GM18517 (cell line): ENCODE measurements around the gene DRC7.
"Not testable (repeated sequence)": the region's sequence is repeated elsewhere in the genome, so short reads cannot be mapped to it uniquely, and the experiment has no call there.

Experiments used
- ATAC-seq: cut with Tn5 transposase; IDR thresholded peaks from one replicate; pipeline ENCODE4 v1.9.1; 2021; ENCODE audit warnings: mild to moderate bottlenecking, moderate library complexity; ENCODE audit not compliant: unreplicated experiment

The DRC7 gene

GRCh38 chr16:57658878-57659674 lies 35.5 kb upstream of the DRC7 start:
- no peak for ATAC-seq

GRCh38 chr16:57660715-57661463 lies 33.7 kb upstream of the DRC7 start:
- ATAC-seq: no peak

- ATAC-seq: no peak
Measured at GRCh38 chr16:57661510-57661909, 33.1 kb upstream of the DRC7 start.

DNA sequence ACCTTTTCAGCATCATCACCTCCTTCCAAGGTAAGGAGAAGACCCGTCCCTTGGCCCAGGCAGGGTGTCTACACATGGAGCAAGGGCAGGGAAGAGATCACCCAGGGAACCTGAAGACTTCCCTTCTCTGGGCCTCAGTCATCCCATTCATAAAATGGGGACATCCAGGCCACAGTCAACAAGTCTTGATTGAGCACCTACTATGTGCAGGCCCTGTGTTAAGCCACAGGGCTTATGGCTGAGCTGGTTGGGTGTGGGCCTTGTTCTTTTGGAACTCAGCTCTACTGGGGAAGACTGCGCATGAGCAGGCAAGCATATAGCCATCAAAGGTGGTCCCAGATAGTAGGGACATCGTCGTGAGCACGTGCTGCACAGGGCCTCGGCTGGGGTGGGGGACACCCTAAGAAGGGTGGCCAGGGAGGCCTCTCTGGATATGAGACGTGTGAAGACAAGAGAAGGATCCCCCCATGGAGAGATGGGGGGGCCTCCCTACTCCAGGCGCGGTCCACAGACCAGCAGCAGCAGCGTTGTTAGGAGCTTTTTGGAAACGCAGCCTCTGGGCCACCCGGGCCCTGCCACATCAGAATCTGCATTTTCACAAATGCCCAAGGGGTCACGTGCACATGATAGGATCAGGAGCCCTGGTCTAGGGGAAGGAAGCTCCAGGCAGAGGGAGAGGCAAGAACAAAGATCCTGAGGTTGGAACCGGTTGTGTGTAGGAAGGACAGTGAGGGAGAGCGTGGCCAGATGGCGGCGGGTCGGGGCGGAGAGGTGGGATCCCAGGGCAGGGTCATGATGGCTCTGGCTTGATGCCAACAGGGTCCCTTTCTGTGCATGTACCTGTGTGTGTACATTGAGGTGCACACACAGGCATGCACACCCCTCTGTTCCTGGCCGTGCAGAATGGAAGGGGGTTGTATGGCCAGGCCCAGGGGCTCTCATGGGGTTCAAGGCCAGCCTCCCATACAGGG lies 32.4 kb upstream of the DRC7 start:
- ATAC-seq: no peak

DNA sequence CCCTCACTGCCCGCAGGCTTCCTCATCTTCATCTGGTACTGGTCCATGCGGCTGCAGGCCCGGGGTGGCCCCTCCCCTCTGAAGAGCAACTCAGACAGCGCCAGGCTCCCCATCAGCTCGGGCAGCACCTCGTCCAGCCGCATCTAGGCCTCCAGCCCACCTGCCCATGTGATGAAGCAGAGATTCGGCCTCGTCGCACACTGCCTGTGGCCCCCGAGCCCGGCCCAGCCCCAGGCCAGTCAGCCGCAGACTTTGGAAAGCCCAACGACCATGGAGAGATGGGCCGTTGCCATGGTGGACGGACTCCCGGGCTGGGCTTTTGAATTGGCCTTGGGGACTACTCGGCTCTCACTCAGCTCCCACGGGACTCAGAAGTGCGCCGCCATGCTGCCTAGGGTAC lies 31.2 kb upstream of the DRC7 start:
- no peak for ATAC-seq

DNA sequence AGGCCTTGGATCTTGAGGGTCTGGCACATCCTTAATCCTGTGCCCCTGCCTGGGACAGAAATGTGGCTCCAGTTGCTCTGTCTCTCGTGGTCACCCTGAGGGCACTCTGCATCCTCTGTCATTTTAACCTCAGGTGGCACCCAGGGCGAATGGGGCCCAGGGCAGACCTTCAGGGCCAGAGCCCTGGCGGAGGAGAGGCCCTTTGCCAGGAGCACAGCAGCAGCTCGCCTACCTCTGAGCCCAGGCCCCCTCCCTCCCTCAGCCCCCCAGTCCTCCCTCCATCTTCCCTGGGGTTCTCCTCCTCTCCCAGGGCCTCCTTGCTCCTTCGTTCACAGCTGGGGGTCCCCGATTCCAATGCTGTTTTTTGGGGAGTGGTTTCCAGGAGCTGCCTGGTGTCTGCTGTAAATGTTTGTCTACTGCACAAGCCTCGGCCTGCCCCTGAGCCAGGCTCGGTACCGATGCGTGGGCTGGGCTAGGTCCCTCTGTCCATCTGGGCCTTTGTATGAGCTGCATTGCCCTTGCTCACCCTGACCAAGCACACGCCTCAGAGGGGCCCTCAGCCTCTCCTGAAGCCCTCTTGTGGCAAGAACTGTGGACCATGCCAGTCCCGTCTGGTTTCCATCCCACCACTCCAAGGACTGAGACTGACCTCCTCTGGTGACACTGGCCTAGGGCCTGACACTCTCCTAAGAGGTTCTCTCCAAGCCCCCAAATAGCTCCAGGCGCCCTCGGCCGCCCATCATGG lies 30.5 kb upstream of the DRC7 start:
- ATAC-seq: no peak

GRCh38 chr16:57664662-57665025 lies 30.0 kb upstream of the DRC7 start:
- no peak for ATAC-seq

DNA sequence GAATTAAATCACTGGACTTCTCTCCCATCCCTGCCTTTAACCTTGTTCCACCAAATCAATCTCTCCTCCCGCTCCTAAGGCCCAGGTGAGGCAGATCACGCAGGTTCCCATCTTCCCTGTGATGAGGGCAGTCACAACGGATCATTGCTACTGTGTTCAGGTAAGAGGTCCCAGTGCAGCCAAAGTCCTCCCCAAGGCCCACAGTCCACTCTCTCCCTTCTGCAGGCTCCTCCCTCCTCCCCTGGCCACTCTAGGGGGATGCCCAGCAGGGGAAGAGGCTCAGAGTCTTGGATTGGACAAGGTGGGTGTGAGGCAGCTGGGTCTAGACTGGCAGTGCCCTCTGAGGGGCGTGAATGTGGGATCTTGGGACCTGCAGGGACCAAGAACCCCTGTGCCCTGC lies 29.1 kb upstream of the DRC7 start:
- ATAC-seq: no peak

DNA sequence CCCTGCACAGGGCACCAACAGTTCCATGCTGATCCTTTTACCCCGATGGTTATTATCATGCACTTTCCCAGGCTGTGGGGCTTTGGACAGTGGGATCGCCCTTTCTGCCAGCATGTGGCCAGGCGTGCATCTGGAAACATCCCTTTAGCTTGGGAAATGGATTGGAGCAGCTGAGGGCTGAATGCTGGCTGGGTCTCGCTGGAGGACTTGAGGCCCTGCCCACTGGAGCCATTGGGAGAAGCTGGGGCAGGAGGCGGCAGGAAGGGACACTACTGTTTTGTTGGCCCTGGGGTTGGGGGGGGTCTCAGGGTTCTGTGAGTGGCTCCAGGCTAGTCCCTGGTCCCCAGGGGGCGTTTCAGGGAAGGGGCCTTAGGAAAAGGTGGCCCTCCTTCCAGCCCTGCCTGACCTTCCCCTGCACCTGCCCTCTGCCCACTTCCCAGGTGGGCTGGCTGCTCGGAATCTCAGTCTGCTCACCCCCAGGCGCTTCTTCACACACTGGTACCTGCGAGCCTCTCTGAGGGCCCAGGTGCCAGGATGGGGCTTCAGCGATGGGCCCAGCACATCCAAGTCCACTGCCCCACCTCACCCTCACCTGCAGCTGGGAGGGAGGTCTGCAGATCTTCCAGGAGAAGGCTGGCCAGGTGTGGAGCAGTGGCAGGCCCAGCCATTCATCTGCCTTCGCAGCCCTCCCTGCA lies 28.1 kb upstream of the DRC7 start:
- no peak for ATAC-seq

GRCh38 chr16:57667048-57667525 lies 27.5 kb upstream of the DRC7 start:
- ATAC-seq: no peak

DNA sequence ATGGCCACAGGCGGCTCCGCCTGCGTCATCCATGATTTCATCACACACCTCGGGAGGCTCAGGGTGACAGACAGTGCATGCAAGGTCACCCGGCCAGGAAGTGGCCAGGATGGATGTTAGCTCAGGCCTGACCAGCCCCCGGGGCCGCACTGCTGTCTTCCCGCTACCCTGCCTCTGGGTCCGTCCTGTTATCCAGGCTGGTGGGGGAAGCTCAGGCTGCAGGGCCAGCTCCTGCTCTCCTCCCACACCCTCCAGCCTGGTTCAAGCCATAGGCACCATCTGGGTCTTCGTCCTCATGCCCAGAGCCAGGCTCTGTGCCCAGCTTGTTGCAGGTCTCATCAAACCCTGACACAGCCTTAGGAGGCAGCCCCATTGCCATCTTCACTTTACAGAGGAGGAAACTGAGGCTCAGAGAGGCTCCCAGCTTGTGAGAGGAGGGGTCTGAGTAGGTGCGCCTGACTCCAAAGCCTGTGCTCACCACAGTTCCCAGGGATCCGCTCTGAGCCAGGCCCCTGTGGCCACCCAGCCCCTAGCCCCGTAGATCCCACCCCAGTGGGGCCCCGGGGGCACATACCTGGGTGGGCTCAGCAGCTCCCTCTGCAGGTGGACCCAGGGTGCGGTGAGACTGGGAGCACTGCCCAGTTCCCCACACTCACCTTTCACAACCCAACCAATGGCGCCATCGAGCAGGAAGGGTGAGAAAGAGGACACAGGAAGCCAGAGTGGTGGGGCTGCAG lies 26.9 kb upstream of the DRC7 start:
- no peak for ATAC-seq

DNA sequence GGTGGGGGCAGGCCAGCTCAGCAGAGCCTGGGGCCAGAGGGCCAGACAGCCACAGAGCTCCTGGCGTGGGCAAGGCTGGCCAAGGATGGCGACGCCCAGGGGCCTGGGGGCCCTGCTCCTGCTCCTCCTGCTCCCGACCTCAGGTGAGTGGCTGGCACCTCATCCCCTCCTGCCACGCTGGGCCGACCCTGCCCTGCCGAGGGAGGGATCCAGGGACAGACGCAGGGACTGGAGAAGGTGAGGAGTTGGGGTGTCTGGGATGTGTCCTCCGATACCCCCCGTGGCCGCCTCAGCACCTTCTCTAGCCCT lies 26.4 kb upstream of the DRC7 start, which contains the start of gene ADGRG3:
ADGRG3 (plus strand) TSS at position 44 of the 309 bp plus-strand sequence; CDS start at position 86, 42 bp downstream.
- no peak for ATAC-seq

DNA sequence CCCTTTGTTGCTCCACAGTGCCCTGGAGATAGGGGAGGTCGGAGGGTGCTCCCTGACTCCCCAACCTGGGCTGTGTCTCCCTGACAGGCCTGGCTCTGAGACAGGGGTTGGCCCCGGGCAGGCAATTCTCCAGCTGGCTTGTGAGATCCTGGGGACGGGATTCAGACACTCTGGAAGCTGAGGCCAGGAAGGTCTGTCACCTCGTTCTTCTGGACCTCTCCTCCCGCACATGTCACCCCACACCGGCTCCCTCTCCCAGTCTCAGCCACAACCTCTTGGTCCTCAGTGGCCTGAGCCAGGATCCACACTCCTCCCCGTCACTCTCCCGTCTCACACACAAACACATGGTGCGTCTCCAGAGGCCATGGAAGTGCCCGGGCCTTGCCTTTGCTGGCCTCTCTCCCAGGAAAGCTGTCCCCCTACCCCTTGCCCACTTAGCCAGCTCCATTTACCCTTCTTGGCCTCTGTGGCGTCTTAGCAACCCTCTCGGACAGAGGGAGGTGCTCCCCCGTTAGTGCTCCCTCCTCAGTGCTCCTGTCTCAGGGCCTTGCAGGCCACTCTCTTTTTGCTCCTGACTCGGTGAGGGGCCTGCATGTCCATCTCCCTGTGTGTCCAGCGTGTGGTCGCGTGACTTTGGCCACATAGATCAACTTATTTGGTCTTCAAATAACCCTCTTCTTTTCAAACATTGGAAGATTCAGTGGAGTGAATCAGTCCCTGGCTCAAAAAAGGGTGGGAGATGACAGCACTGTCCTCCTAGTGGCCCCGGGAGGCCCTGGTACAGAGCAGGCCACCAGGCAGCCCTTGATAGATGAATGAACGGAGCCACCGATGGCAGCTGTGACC lies 25.8 kb upstream of the DRC7 start:
- ATAC-seq: no peak

GRCh38 chr16:57669476-57670162 lies 25.0 kb upstream of the DRC7 start:
- no peak for ATAC-seq

DNA sequence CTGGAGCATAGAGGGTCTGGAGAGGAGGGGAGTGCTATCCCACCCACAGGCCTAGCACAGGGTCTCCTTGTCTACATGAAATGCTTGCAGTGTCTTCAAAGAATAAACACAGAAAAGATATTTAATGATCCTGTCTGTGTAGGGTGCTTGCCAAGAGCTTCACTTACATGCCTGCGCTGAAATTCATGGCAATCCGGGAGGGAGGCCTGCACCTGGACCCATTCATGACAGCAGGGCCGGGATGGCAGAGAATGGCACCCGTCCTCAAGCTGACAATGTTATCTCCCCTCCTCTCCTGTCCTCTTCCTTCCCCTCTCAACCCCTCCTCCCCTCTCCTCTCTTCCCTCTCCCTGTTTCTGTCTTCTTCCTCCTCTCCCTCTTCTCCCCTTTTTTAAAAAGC lies 24.4 kb upstream of the DRC7 start:
- ATAC-seq: no peak

GRCh38 chr16:57671451-57671850 lies 23.2 kb upstream of the DRC7 start:
- not testable (repeated sequence) for ATAC-seq

DNA sequence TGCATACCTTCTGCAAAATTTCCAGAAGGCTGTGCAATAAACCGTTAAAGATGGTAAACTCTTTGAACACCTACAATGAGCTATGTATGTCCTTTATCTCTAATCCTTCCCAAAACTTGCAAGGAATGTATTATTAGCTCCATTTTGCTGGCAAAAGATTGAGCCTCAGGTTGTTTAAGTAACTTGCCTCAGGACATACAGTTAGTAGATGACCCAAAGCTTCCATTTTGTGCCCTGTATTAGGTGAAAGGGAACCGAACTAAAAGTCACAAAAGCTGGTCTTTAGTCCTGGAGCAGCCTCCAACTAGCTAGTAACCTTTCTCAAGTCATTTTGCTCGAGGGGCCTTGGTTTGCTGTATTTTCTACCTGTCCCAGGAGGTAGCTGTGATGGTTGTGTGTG lies 22.2 kb upstream of the DRC7 start:
- no peak for ATAC-seq

DNA sequence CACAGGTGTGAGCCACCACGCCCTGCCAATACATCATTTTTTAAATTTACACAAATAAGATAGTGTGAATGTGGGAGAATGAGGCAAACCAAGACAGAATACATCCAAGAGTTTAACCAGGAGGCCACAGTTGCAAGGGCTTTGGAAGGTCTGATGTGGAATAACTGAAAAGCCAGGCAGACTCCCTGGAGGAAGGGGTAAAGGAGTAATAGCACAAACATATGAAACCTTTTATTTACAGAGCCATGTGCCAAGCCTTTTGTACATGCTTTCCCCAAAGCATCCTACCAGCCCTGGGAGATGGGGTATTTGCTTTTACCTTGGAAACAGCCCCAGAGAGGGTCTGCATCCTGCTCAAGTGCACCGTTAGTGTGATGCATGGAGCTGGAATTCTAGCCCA lies 21.8 kb upstream of the DRC7 start:
- ATAC-seq: no peak
